OCI-LY7 (cell line): ENCODE measurements around the gene PPRC1.

ENCODE experiments used
- EZH2phosphoT487 ChIP-seq: fragments of 200-600 bp; sonication (generic); IDR thresholded peaks from 2 replicates; pipeline ENCODE4 v1.6.1; 2018; ENCODE audit warnings: low read depth, borderline replicate concordance, mild to moderate bottlenecking, mixed run types, antibody characterized with exemption, low read length, moderate library complexity, mixed read lengths
- TF ChIP-seq, protein P1 (sequence below): fragments of 200-600 bp; sonication (generic); conservative IDR thresholded peaks from 2 replicates; pipeline ENCODE4 v1.5.1; 2014; ENCODE audit warnings: mild to moderate bottlenecking, antibody characterized with exemption, low read length, moderate library complexity, mixed read lengths

DNA sequence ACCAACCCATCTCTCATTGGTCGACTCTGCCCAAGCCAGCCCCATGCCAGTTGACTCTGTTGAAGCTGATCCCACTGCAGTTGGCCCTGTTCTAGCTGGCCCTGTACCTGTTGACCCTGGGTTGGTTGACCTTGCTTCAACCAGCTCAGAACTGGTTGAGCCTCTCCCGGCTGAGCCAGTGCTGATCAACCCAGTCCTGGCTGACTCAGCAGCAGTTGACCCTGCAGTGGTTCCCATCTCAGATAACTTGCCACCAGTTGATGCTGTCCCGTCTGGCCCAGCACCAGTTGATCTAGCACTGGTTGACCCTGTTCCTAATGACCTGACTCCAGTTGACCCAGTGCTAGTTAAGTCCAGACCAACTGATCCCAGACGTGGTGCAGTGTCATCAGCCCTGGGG lies 7.4 kb downstream of the PPRC1 start:
- TF ChIP-seq, protein P1, sequence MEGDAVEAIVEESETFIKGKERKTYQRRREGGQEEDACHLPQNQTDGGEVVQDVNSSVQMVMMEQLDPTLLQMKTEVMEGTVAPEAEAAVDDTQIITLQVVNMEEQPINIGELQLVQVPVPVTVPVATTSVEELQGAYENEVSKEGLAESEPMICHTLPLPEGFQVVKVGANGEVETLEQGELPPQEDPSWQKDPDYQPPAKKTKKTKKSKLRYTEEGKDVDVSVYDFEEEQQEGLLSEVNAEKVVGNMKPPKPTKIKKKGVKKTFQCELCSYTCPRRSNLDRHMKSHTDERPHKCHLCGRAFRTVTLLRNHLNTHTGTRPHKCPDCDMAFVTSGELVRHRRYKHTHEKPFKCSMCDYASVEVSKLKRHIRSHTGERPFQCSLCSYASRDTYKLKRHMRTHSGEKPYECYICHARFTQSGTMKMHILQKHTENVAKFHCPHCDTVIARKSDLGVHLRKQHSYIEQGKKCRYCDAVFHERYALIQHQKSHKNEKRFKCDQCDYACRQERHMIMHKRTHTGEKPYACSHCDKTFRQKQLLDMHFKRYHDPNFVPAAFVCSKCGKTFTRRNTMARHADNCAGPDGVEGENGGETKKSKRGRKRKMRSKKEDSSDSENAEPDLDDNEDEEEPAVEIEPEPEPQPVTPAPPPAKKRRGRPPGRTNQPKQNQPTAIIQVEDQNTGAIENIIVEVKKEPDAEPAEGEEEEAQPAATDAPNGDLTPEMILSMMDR = no peak
- TF ChIP-seq EZH2phosphoT487 = no peak
